ENCODE measurements around the gene GGCX. TPM values are rescaled to one million over a fixed set of nuclear protein-coding genes. Genes with fewer than 3 reads are reported as not detected.

GGCX gene
- total RNA-seq, 1 experiment from 2014 or later, result 66.2 TPM

GRCh38 chr2:85523062-85523902 is 38.0 kb downstream of the GGCX start:
- H3K4me1 Mint-ChIP-seq (ENCODE audit: low read depth, unreplicated experiment), result peaks cover 13% of the 10 kb centered on the region
- TF ChIP-seq, protein P1, sequence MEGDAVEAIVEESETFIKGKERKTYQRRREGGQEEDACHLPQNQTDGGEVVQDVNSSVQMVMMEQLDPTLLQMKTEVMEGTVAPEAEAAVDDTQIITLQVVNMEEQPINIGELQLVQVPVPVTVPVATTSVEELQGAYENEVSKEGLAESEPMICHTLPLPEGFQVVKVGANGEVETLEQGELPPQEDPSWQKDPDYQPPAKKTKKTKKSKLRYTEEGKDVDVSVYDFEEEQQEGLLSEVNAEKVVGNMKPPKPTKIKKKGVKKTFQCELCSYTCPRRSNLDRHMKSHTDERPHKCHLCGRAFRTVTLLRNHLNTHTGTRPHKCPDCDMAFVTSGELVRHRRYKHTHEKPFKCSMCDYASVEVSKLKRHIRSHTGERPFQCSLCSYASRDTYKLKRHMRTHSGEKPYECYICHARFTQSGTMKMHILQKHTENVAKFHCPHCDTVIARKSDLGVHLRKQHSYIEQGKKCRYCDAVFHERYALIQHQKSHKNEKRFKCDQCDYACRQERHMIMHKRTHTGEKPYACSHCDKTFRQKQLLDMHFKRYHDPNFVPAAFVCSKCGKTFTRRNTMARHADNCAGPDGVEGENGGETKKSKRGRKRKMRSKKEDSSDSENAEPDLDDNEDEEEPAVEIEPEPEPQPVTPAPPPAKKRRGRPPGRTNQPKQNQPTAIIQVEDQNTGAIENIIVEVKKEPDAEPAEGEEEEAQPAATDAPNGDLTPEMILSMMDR (IDR thresholded peaks at IDR 0.05; ENCODE audit: unreplicated experiment), result no peak
- no peak overlapping the region for H3K4me3 Mint-ChIP-seq (ENCODE audit: low read depth, unreplicated experiment)
- intact Hi-C loops (cut with micrococcal nuclease; ENCODE audit: unreplicated experiment), result no loop called here
- CTCF ChIA-PET, result interaction anchor here (0.6 to 0.7 kb wide), 2 partner anchors 8 to 44 kb away, joined by 3 read pairs; no protein-coding TSS in a partner anchor
- BruUV-seq (replicated peaks), result no TSS peak
- DNase-seq, result no peak
- H3K27me3 Mint-ChIP-seq (ENCODE audit: unreplicated experiment), result no peaks in the 10 kb centered on the region
- H3K9me3 Mint-ChIP-seq (ENCODE audit: low read depth, unreplicated experiment), result peaks cover 2% of the 10 kb centered on the region
- H3K36me3 Mint-ChIP-seq (ENCODE audit: insufficient read depth, unreplicated experiment), result no peaks in the 10 kb centered on the region
- H3K27ac Mint-ChIP-seq (ENCODE audit: unreplicated experiment), result no peak overlapping the region

DNA sequence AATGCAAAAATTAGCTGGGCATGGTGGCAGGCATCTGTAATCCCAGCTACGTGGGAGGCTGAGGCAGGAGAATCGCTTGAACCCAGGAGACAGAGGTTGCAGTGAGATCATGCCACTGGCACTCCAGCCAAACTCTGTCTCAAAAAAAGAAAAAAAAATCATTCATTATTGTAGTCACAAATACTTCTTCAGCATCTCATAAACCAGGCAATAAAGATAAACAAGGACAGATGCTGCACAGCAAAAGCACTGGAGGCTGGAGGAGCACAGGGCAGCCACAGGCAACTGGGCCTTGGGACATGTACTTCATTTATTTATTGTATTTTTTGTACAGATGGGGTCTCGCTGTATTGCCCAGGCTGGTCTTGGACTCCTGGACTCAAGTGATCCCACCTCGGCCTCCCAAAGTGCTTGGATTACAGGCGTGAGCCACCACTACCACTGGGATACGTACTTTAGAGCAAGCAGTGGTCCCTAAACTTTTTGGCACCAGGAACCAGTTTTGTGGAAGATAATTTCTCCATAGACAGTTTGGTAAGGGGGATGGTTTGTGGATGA is 39.1 kb downstream of the GGCX start:
- no peak for DNase-seq
- Mint-ChIP-seq H3K9me3 (ENCODE audit: low read depth, unreplicated experiment) (peaks cover 2% of the 10 kb centered on the region), H3K27me3 (ENCODE audit: unreplicated experiment) (no peaks in the 10 kb centered on the region), H3K4me3 (ENCODE audit: low read depth, unreplicated experiment) (no peak overlapping the region), H3K27ac (ENCODE audit: unreplicated experiment) (no peak overlapping the region), H3K36me3 (ENCODE audit: insufficient read depth, unreplicated experiment) (peaks cover 6% of the 10 kb centered on the region), H3K4me1 (ENCODE audit: low read depth, unreplicated experiment) (peaks cover 24% of the 10 kb centered on the region)
- BruUV-seq (replicated peaks), result no TSS peak
- intact Hi-C loops (cut with micrococcal nuclease; ENCODE audit: unreplicated experiment), result no loop called here
- CTCF ChIA-PET, result no interaction called here
- TF ChIP-seq, protein P1 (IDR thresholded peaks at IDR 0.05; ENCODE audit: unreplicated experiment), result no peak

GRCh38 chr2:85516653-85517389 is 44.5 kb downstream of the GGCX start:
- TF ChIP-seq, protein P1 (IDR thresholded peaks at IDR 0.05; ENCODE audit: unreplicated experiment), result no peak
- intact Hi-C loops (cut with micrococcal nuclease; ENCODE audit: unreplicated experiment), result loop anchor here (2.0 kb wide), 1 partner anchor 24 kb away; no protein-coding TSS in a partner anchor
- CTCF ChIA-PET, result interaction anchor here (0.5 to 1.6 kb wide), 13 partner anchors 8 to 97 kb away, joined by 3 to 8 read pairs (median 5); partner anchors contain the start of gene SH2D6
- DNase-seq, result peak; percentile 78
- peaks cover 38% of the 10 kb centered on the region for H3K4me1 Mint-ChIP-seq (ENCODE audit: low read depth, unreplicated experiment)
- no peaks in the 10 kb centered on the region for H3K27me3 Mint-ChIP-seq (ENCODE audit: unreplicated experiment)
- peak overlapping the region; percentile 78 for H3K27ac Mint-ChIP-seq (ENCODE audit: unreplicated experiment)
- no TSS peak for BruUV-seq (replicated peaks)
- H3K9me3 Mint-ChIP-seq (ENCODE audit: low read depth, unreplicated experiment), result no peaks in the 10 kb centered on the region
- H3K4me3 Mint-ChIP-seq (ENCODE audit: low read depth, unreplicated experiment), result no peak overlapping the region
- peaks cover 10% of the 10 kb centered on the region for H3K36me3 Mint-ChIP-seq (ENCODE audit: insufficient read depth, unreplicated experiment)

DNA sequence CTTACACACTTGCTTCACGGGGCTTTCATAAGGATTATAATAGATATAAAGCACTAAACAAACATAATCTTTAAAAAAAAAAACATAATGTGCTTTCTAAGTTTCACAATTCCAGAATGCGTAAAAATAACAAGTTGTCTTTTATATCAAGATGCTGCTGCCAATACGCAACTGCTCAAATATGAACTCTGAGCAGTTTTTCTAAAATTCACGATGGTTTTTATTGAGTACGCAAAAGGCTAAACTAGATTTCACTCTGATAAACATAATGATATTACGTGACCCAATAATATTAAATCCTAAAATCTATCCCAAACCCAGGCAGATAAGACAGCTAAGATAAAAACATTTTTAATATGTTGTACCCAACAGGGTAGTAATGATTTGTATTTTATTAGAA is 47.0 kb downstream of the GGCX start:
- Mint-ChIP-seq H3K4me1 (ENCODE audit: low read depth, unreplicated experiment) (peaks cover 38% of the 10 kb centered on the region), H3K4me3 (ENCODE audit: low read depth, unreplicated experiment) (no peak overlapping the region), H3K9me3 (ENCODE audit: low read depth, unreplicated experiment) (no peaks in the 10 kb centered on the region), H3K36me3 (ENCODE audit: insufficient read depth, unreplicated experiment) (peaks cover 10% of the 10 kb centered on the region), H3K27me3 (ENCODE audit: unreplicated experiment) (no peaks in the 10 kb centered on the region), H3K27ac (ENCODE audit: unreplicated experiment) (no peak overlapping the region)
- no TSS peak for BruUV-seq (replicated peaks)
- TF ChIP-seq, protein P1 (IDR thresholded peaks at IDR 0.05; ENCODE audit: unreplicated experiment), result no peak
- CTCF ChIA-PET, result no interaction called here
- intact Hi-C loops (cut with micrococcal nuclease; ENCODE audit: unreplicated experiment), result no loop called here
- no peak for DNase-seq

Data from Calu3 (cell line).